Measurements from ENCODE around the gene ST7. TPM values are rescaled to one million over a fixed set of nuclear protein-coding genes. Genes with fewer than 3 reads are reported as not detected.
"Not testable (repeated sequence)": the region's sequence is repeated elsewhere in the genome, so short reads cannot be mapped to it uniquely, and the experiment has no call there.

ST7 gene
- polyA plus RNA-seq, 2 of the 4 experiments (the other 2 are of a cell fraction), result 16.2 to 26.0 TPM

GRCh38 chr7:116933465-116933864, 19.8 kb upstream of the ST7 start (continued):
- TF ChIP-seq, protein P1, sequence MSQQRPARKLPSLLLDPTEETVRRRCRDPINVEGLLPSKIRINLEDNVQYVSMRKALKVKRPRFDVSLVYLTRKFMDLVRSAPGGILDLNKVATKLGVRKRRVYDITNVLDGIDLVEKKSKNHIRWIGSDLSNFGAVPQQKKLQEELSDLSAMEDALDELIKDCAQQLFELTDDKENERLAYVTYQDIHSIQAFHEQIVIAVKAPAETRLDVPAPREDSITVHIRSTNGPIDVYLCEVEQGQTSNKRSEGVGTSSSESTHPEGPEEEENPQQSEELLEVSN (IDR thresholded peaks at IDR 0.05; ENCODE audit: borderline replicate concordance, low read depth), result no peak
- TF ChIP-seq HEYL (CRISPR knock-in tag; IDR thresholded peaks at IDR 0.05), result no peak

- DNase-seq (ENCODE audit: low read depth in 1 of 2, low spot score in 1 of 2) (no peak), FAIRE-seq (no peak), ATAC-seq (no peak)
- ChIA-PET POLR2A (no interaction called here), CTCF (interaction anchor here (0.9 to 1.6 kb wide), 3 partner anchors 10 to 183 kb away, joined by 3 to 4 read pairs (median 4); no protein-coding TSS in a partner anchor)
- TF ChIP-seq USF2 (IDR thresholded peaks at IDR 0.05) (no peak), KDM1A (IDR thresholded peaks at IDR 0.05; ENCODE audit: low read depth) (no peak), CHD2 (IDR thresholded peaks at IDR 0.05; ENCODE audit: low read length, partially characterized antibody) (no peak), ZFP36 (IDR thresholded peaks at IDR 0.05; ENCODE audit: borderline replicate concordance, partially characterized antibody) (no peak)
- H3K4me3 ChIP-seq, result no peak overlapping the region
- no peak overlapping the region for H3K4me2 ChIP-seq
- no peak overlapping the region for H3K27ac ChIP-seq
- peaks cover 5% of the 10 kb centered on the region; the same call in 1 of the 3 replicates for H3K4me1 ChIP-seq
- no peaks in the 10 kb centered on the region for H3K9me3 ChIP-seq
- 68% methylated on average over 2 of the region's 2 CpGs for WGBS (ENCODE audit: missing lambda C conversion rate)
These were observed 18.7 kb upstream of the ST7 start for GRCh38 chr7:116934580-116934979.

- POLR2A ChIA-PET; H3K9me3 ChIP-seq; H3K4me1 ChIP-seq; ATAC-seq; DNase-seq (ENCODE audit: low read depth in 1 of 2, low spot score in 1 of 2); FAIRE-seq; H3K27ac ChIP-seq; H3K4me2 ChIP-seq; H3K4me3 ChIP-seq: not testable (repeated sequence)
- 46% methylated on average over 4 of the region's 4 CpGs for WGBS (ENCODE audit: missing lambda C conversion rate)
- CTCF ChIA-PET, result interaction anchor here (1.0 kb wide), 1 partner anchor 36 kb away, joined by 3 read pairs; no protein-coding TSS in a partner anchor
These were observed 16.5 kb upstream of the ST7 start for GRCh38 chr7:116936844-116937243.

DNA sequence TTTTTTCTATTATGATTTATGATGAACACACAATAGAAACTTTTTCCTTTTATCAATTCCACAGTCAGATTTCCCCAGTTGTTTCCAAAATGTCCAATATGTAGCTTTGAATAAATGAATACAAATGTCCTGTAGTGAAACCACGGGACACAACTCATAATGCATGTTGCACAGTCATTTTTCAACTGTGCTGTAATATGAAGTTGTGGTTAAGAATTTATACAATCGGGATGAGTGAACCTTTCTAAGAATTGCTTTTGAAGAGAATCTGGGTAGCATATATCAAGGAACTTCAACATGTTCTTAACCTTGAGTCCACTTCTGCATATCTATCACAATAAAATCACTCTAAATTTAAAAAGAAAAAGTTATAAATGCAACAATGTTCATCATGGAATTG, 14.6 kb upstream of the ST7 start:
- POLR2A ChIA-PET, result no interaction called here
- TF ChIP-seq MAFK (IDR thresholded peaks at IDR 0.05; ENCODE audit: partially characterized antibody) (no peak), SMC3 (IDR thresholded peaks at IDR 0.05) (no peak), RNF2 (IDR thresholded peaks at IDR 0.05; ENCODE audit: borderline replicate concordance, low read depth) (no peak), CBX2 (IDR thresholded peaks at IDR 0.05; ENCODE audit: borderline replicate concordance, low read depth) (no peak), KDM5A (IDR thresholded peaks at IDR 0.05) (no peak), CEBPB (IDR thresholded peaks at IDR 0.05) (no peak), HEYL (CRISPR knock-in tag; IDR thresholded peaks at IDR 0.05) (no peak), MYC (IDR thresholded peaks at IDR 0.05; ENCODE audit: borderline replicate concordance, low read length) (no peak), GATA3 (IDR thresholded peaks at IDR 0.05; ENCODE audit: borderline replicate concordance) (no peak), ZSCAN20 (CRISPR knock-in tag; IDR thresholded peaks at IDR 0.05) (no peak), USF2 (IDR thresholded peaks at IDR 0.05) (no peak), EHMT2 (IDR thresholded peaks at IDR 0.05; ENCODE audit: low read depth) (no peak), FOXS1 (CRISPR knock-in tag; IDR thresholded peaks at IDR 0.05) (no peak), JUNB (IDR thresholded peaks at IDR 0.05) (no peak), TFCP2L1 (CRISPR knock-in tag; IDR thresholded peaks at IDR 0.05) (no peak)
- TF ChIP-seq, protein P2, sequence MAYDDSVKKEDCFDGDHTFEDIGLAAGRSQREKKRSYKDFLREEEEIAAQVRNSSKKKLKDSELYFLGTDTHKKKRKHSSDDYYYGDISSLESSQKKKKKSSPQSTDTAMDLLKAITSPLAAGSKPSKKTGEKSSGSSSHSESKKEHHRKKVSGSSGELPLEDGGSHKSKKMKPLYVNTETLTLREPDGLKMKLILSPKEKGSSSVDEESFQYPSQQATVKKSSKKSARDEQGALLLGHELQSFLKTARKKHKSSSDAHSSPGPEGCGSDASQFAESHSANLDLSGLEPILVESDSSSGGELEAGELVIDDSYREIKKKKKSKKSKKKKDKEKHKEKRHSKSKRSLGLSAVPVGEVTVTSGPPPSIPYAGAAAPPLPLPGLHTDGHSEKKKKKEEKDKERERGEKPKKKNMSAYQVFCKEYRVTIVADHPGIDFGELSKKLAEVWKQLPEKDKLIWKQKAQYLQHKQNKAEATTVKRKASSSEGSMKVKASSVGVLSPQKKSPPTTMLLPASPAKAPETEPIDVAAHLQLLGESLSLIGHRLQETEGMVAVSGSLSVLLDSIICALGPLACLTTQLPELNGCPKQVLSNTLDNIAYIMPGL (CRISPR knock-in tag; IDR thresholded peaks at IDR 0.05; ENCODE audit: borderline replicate concordance), result no peak
- Histone ChIP-seq H3K4me2 (no peak overlapping the region), H3K4me3 (no peak overlapping the region), H3K9me3 (no peaks in the 10 kb centered on the region), H3K27ac (no peak overlapping the region), H3K4me1 (no peaks in the 10 kb centered on the region)
- no peak for DNase-seq (ENCODE audit: low read depth in 1 of 2, low spot score in 1 of 2)
- 24% methylated on average over 2 of the region's 2 CpGs for WGBS (ENCODE audit: missing lambda C conversion rate)
- no peak for FAIRE-seq
- CTCF ChIA-PET, result no interaction called here
- ATAC-seq, result no peak
